Measurements from ENCODE around the gene TAF3.
A peak's percentile ranks its signal among the peaks of the same experiment; 100 is the strongest.

TAF3 gene

DNA sequence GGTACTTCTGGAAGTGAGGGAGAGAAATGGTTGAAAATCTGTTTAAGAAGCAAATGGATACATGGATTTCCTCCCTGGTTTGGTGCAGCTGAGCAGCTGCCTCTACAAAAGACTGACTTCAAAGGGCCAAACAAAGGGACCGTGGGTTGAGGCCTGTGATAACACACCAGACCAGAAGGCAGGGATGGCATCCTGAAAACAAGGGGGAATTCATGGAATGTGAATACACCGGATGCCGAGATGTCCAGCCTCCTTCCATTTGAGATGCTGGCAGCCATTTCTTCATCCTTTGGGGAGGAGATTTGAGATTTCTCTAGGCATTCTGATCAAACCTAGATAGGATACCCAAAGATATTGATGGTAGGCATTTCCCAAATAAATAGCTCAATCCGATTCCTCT, 36.9 kb downstream of the TAF3 start:
- H3K27me3 ChIP-seq (ENCODE audit: control insufficient read depth, insufficient read depth, low read length): no peaks in the 10 kb centered on the region
- no peak overlapping the region for H3K4me3 ChIP-seq (ENCODE audit: low read length)
- no peaks in the 10 kb centered on the region for H3K9me3 ChIP-seq (ENCODE audit: control insufficient read depth, low read length)
- peaks cover 18% of the 10 kb centered on the region for H3K4me1 ChIP-seq (ENCODE audit: control insufficient read depth, insufficient read depth, low read length)
- H3K36me3 ChIP-seq (ENCODE audit: control insufficient read depth, insufficient read depth, low read length): no peaks in the 10 kb centered on the region
- no peak overlapping the region for H3K9ac ChIP-seq (ENCODE audit: low read length)

DNA sequence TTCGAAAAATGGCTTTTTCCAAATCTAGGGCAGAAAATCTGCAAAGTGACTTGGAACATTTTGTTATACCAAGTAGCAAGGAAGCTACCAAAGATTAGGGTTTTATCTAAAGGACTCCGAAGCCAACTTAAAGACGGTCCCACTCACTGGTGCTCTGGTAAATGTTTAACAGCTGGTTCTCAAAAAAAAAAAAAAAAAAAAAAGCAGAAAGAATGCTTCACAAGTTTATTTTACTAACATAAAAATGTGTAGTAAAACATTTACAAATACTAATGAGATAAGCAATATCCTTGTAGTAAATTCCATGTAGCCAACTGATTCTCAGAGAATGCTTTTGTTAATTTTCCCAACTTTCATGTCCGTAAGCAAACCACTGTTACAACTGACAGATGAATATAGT, 38.4 kb downstream of the TAF3 start:
- no peak overlapping the region for H3K9ac ChIP-seq (ENCODE audit: low read length)
- H3K27me3 ChIP-seq (ENCODE audit: control insufficient read depth, insufficient read depth, low read length): no peaks in the 10 kb centered on the region
- H3K36me3 ChIP-seq (ENCODE audit: control insufficient read depth, insufficient read depth, low read length): no peaks in the 10 kb centered on the region
- no peak overlapping the region for H3K4me3 ChIP-seq (ENCODE audit: low read length)
- peaks cover 17% of the 10 kb centered on the region for H3K4me1 ChIP-seq (ENCODE audit: control insufficient read depth, insufficient read depth, low read length)
- H3K9me3 ChIP-seq (ENCODE audit: control insufficient read depth, low read length): no peaks in the 10 kb centered on the region

- no peaks in the 10 kb centered on the region for H3K9me3 ChIP-seq (ENCODE audit: control insufficient read depth, low read length)
- no peak overlapping the region for H3K4me3 ChIP-seq (ENCODE audit: low read length)
- H3K4me1 ChIP-seq (ENCODE audit: control insufficient read depth, insufficient read depth, low read length): peaks cover 13% of the 10 kb centered on the region
- no peaks in the 10 kb centered on the region for H3K27me3 ChIP-seq (ENCODE audit: control insufficient read depth, insufficient read depth, low read length)
- no peak overlapping the region for H3K9ac ChIP-seq (ENCODE audit: low read length)
- H3K36me3 ChIP-seq (ENCODE audit: control insufficient read depth, insufficient read depth, low read length): no peaks in the 10 kb centered on the region
Observed at GRCh38 chr10:7857262-7857661, 39.0 kb downstream of the TAF3 start.

DNA sequence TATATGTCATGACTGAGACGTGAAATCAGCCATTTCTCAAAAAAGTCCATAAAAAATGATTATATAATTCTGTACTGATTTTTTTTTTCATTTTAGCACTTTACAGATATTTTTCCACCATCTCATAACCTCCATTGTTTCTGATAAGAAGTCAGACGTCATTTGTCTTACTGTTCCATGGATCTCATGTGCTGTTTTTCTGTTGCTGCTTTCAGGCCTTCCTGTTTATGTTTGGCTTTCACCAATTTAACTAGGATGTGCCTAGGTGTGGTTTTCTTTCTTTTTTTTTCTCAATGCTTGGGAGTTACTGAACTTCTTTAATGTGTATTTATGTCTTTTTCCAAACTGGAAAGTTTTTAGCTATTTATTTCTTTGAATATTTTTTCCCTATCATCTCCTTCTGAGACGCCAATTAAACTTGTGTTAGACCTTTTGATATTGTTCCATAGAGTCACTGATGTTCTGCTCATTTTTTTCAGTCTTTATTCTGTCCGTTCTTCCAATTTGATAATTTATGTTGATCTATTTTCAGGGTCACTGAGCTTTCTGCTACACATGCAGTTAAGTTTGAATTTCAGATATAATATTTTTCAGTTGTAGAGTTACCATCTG, 43.3 kb downstream of the TAF3 start:
- Histone ChIP-seq H3K9me3 (ENCODE audit: control insufficient read depth, low read length) (no peaks in the 10 kb centered on the region), H3K27me3 (ENCODE audit: control insufficient read depth, insufficient read depth, low read length) (no peaks in the 10 kb centered on the region), H3K4me3 (ENCODE audit: low read length) (no peak overlapping the region), H3K36me3 (ENCODE audit: control insufficient read depth, insufficient read depth, low read length) (no peaks in the 10 kb centered on the region), H3K9ac (ENCODE audit: low read length) (no peak overlapping the region), H3K4me1 (ENCODE audit: control insufficient read depth, insufficient read depth, low read length) (no peaks in the 10 kb centered on the region)

DNA sequence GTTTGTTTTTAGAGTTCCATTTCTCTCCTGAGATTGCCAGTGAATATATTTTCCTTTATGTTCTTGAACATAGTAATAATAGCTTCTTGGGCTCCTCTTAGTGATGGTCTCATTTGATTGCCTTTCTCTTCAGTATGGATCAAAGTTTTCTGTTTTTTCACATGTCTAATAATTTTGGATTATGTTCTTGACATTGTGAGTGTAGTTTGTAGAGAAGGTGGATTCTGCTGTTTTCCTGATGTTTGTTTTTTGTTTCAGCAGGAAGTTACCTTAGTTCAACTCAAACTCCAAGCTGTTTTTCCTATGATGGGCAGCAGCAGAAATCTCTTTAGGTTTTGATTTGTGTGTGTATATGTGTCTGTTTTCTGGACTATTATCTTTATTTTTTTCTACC, 43.8 kb downstream of the TAF3 start:
- no peaks in the 10 kb centered on the region for H3K9me3 ChIP-seq (ENCODE audit: control insufficient read depth, low read length)
- no peaks in the 10 kb centered on the region for H3K4me1 ChIP-seq (ENCODE audit: control insufficient read depth, insufficient read depth, low read length)
- no peak overlapping the region for H3K9ac ChIP-seq (ENCODE audit: low read length)
- no peaks in the 10 kb centered on the region for H3K27me3 ChIP-seq (ENCODE audit: control insufficient read depth, insufficient read depth, low read length)
- H3K4me3 ChIP-seq (ENCODE audit: low read length): no peak overlapping the region
- no peaks in the 10 kb centered on the region for H3K36me3 ChIP-seq (ENCODE audit: control insufficient read depth, insufficient read depth, low read length)

DNA sequence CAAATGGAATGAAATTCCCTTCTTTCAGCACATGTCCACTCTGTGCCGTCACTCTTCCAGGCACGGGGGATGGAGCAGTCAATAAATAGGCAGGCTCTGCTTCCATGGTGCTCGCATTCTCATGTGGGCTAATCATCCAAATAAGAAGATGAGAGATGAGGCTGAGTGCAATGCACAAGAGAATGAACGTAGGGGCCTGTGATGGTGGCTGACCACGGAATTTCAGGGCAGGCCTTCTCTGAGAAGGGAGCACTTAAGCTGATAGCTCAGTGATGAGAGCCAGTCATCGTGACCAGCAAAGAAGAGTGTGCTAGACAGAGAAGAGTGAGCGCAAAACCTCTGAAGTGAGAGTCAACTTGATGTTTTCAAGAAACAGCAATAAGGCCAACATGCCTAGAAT, 47.9 kb downstream of the TAF3 start:
- Histone ChIP-seq H3K9ac (ENCODE audit: low read length) (no peak overlapping the region), H3K4me1 (ENCODE audit: control insufficient read depth, insufficient read depth, low read length) (no peaks in the 10 kb centered on the region), H3K4me3 (ENCODE audit: low read length) (no peak overlapping the region), H3K9me3 (ENCODE audit: control insufficient read depth, low read length) (no peaks in the 10 kb centered on the region), H3K27me3 (ENCODE audit: control insufficient read depth, insufficient read depth, low read length) (no peaks in the 10 kb centered on the region), H3K36me3 (ENCODE audit: control insufficient read depth, insufficient read depth, low read length) (no peaks in the 10 kb centered on the region)

GRCh38 chr10:7872041-7872442, 53.7 kb downstream of the TAF3 start:
- Histone ChIP-seq H3K36me3 (ENCODE audit: control insufficient read depth, insufficient read depth, low read length) (no peaks in the 10 kb centered on the region), H3K9me3 (ENCODE audit: control insufficient read depth, low read length) (no peaks in the 10 kb centered on the region), H3K9ac (ENCODE audit: low read length) (peak overlapping the region; percentile 45), H3K4me3 (ENCODE audit: low read length) (no peak overlapping the region), H3K27me3 (ENCODE audit: control insufficient read depth, insufficient read depth, low read length) (no peaks in the 10 kb centered on the region), H3K4me1 (ENCODE audit: control insufficient read depth, insufficient read depth, low read length) (no peaks in the 10 kb centered on the region)

DNA sequence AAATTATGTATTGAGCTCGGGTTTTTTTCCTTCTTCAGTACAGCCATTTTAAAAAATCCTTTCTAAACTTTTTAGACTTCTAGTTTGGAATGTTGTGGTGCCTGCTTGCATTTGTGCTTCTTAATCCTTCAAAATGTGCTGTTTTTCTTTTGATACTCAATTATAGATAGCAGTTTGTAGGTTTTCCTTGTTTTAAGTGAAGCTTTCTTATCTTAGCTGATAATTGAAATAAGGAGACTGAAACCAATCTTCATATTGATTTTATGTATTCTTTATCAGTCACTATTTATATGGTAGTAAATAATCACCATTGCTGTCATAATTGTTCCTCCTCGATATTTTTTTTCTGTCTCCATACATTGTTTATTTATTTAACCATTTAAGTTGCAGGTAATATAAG, 56.6 kb downstream of the TAF3 start:
- no peak overlapping the region for H3K4me3 ChIP-seq (ENCODE audit: low read length)
- no peaks in the 10 kb centered on the region for H3K36me3 ChIP-seq (ENCODE audit: control insufficient read depth, insufficient read depth, low read length)
- H3K9ac ChIP-seq (ENCODE audit: low read length): no peak overlapping the region
- H3K9me3 ChIP-seq (ENCODE audit: control insufficient read depth, low read length): no peaks in the 10 kb centered on the region
- H3K27me3 ChIP-seq (ENCODE audit: control insufficient read depth, insufficient read depth, low read length): no peaks in the 10 kb centered on the region
- H3K4me1 ChIP-seq (ENCODE audit: control insufficient read depth, insufficient read depth, low read length): no peaks in the 10 kb centered on the region

GRCh38 chr10:7876541-7877127, 58.3 kb downstream of the TAF3 start:
- Histone ChIP-seq H3K4me3 (ENCODE audit: low read length) (no peak overlapping the region), H3K9me3 (ENCODE audit: control insufficient read depth, low read length) (no peaks in the 10 kb centered on the region), H3K36me3 (ENCODE audit: control insufficient read depth, insufficient read depth, low read length) (no peaks in the 10 kb centered on the region), H3K27me3 (ENCODE audit: control insufficient read depth, insufficient read depth, low read length) (no peaks in the 10 kb centered on the region), H3K9ac (ENCODE audit: low read length) (no peak overlapping the region), H3K4me1 (ENCODE audit: control insufficient read depth, insufficient read depth, low read length) (no peaks in the 10 kb centered on the region)

DNA sequence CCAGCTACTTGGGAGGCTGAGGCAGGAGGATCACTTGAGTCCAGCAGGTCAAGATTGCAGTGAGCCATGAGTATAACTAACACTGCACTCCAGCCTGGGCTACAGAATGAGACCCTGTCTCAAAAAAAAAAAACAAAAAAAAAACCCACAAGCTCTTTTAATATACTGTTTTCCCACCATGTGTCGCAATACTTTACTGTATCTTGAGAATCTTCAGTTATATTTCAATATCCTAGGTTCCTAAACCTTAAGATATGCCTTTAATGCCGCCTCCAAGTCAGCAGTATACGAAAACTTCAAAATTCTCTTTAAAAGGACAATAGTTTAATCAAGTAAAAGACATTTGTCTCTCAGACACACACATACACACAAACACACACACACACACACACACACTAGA, 62.8 kb downstream of the TAF3 start:
- Histone ChIP-seq H3K4me1 (ENCODE audit: control insufficient read depth, insufficient read depth, low read length) (no peaks in the 10 kb centered on the region), H3K4me3 (ENCODE audit: low read length) (no peak overlapping the region), H3K9me3 (ENCODE audit: control insufficient read depth, low read length) (no peaks in the 10 kb centered on the region), H3K36me3 (ENCODE audit: control insufficient read depth, insufficient read depth, low read length) (no peaks in the 10 kb centered on the region), H3K9ac (ENCODE audit: low read length) (no peak overlapping the region), H3K27me3 (ENCODE audit: control insufficient read depth, insufficient read depth, low read length) (no peaks in the 10 kb centered on the region)

DNA sequence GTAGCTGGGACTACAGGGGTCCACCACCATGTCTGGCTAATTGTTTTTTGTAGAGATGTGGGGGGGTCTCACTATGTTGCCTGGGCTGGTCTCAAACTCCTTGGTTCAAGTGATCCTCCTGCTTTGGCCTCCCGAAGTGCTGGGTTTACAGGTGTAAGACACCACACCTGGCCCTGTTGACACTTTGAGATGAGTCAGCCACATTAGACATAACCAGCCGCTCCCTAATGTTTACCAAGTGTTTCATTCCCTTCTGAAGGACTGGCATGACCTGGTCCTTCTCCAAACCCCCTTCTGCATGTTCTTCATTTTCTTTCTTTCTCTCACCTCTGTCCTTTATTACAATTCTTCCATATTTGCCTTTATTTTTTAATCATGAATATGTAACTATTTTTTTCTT, 67.8 kb downstream of the TAF3 start:
- H3K9ac ChIP-seq (ENCODE audit: low read length): no peak overlapping the region
- H3K9me3 ChIP-seq (ENCODE audit: control insufficient read depth, low read length): no peaks in the 10 kb centered on the region
- no peaks in the 10 kb centered on the region for H3K27me3 ChIP-seq (ENCODE audit: control insufficient read depth, insufficient read depth, low read length)
- H3K4me1 ChIP-seq (ENCODE audit: control insufficient read depth, insufficient read depth, low read length): no peaks in the 10 kb centered on the region
- no peaks in the 10 kb centered on the region for H3K36me3 ChIP-seq (ENCODE audit: control insufficient read depth, insufficient read depth, low read length)
- no peak overlapping the region for H3K4me3 ChIP-seq (ENCODE audit: low read length)

GRCh38 chr10:7887174-7887816, 69.0 kb downstream of the TAF3 start:
- no peak overlapping the region for H3K4me3 ChIP-seq (ENCODE audit: low read length)
- no peaks in the 10 kb centered on the region for H3K4me1 ChIP-seq (ENCODE audit: control insufficient read depth, insufficient read depth, low read length)
- no peaks in the 10 kb centered on the region for H3K9me3 ChIP-seq (ENCODE audit: control insufficient read depth, low read length)
- H3K9ac ChIP-seq (ENCODE audit: low read length): no peak overlapping the region
- H3K27me3 ChIP-seq (ENCODE audit: control insufficient read depth, insufficient read depth, low read length): no peaks in the 10 kb centered on the region
- no peaks in the 10 kb centered on the region for H3K36me3 ChIP-seq (ENCODE audit: control insufficient read depth, insufficient read depth, low read length)
